ENCODE measurements around the gene ZNF646.

The ZNF646 gene

DNA sequence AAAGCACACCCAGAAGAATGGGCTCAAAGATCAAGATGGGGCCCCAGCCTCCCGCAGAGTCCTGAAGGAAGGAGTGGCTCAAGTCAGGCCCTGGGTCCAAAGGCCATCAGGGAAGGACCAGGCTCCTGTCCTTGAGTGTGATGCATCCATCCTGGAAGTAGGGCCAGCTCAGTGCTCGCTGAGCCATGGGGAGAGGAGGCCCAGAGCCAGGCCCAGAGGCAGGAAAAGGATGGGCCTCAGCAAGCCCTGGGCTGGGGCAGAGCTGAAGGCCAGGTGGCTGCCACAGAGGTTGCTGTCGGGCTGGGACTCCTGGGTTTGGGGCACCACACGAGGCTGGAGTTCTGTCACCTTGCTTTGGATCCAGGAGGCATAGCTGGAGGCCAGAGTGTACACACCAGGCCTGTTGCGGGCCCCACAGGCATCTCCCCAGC is 57.6 kb downstream of the ZNF646 start:
- ATAC-seq (replicated peaks) (no peak), DNase-seq (no peak)
- no peaks in the 10 kb centered on the region for H3K9me3 Mint-ChIP-seq
- H3K36me3 Mint-ChIP-seq, result peaks cover 33 to 43% of the 10 kb centered on the region in 2 donors
- no peaks in the 10 kb centered on the region for H3K27me3 Mint-ChIP-seq
- H3K4me1 Mint-ChIP-seq, result peaks cover 1 to 6% of the 10 kb centered on the region in 2 donors
- no peak overlapping the region for H3K4me3 Mint-ChIP-seq
- H3K27ac Mint-ChIP-seq, result peak overlapping the region; percentile 42

GRCh38 chr16:31132303-31132979 is 58.2 kb downstream of the ZNF646 start:
- no peak overlapping the region for H3K4me3 Mint-ChIP-seq

GRCh38 chr16:31133046-31133501 is 58.9 kb downstream of the ZNF646 start:
- Mint-ChIP-seq H3K4me1 (peaks cover 1 to 6% of the 10 kb centered on the region in 2 donors), H3K36me3 (peaks cover 22 to 31% of the 10 kb centered on the region in 2 donors), H3K9me3 (no peaks in the 10 kb centered on the region), H3K27me3 (no peaks in the 10 kb centered on the region), H3K4me3 (no peak overlapping the region), H3K27ac (peak overlapping the region; percentile 10)
- no peak for ATAC-seq (replicated peaks)
- no peak for DNase-seq

More at GRCh38 chr16:31132303-31132979, 58.2 kb downstream of the ZNF646 start:
- no peak for DNase-seq
- ATAC-seq (replicated peaks), result no peak
- Mint-ChIP-seq H3K27ac (no peak overlapping the region), H3K9me3 (no peaks in the 10 kb centered on the region), H3K4me1 (peaks cover 1 to 6% of the 10 kb centered on the region in 2 donors), H3K36me3 (peaks cover 28 to 37% of the 10 kb centered on the region in 2 donors), H3K27me3 (no peaks in the 10 kb centered on the region)
